A549 (cell line): Measurements from ENCODE around the gene LRRC71. TPM values are rescaled to one million over a fixed set of nuclear protein-coding genes. Genes with fewer than 3 reads are reported as not detected.

Experiments used
- ATAC-seq, 2 experiments: fragments of 200-7000 bp in 1 of 2; fragments of >200 bp in 1 of 2; cut with Nextera tagmentation in 1 of 2; cut with Tn5 transposase in 1 of 2; 3 replicates each; pipeline versions ENCODE4 v1.8.0 to v1.9.1; 2018 to 2020; ENCODE audit warnings: mild to moderate bottlenecking in 1 of 2, moderate library complexity in 1 of 2
- CTCF ChIA-PET: fragments of 300-600 bp; sonication (Branson Sonifier 250); formaldehyde crosslinking; extraction: SDS; loops from one replicate; lab custom pipeline; 2021; ENCODE audit warnings: antibody characterized with exemption, inconsistent platforms; lab: Yijun Ruan, JAX
- POLR2A ChIA-PET: fragments of 350-600 bp; formaldehyde crosslinking; extraction: SDS; loops from one replicate; lab custom pipeline; 2021; ENCODE audit warnings: antibody characterized with exemption, inconsistent platforms; lab: Yijun Ruan, JAX
- DNase-seq, 2 experiments: peaks; one replicate each; pipeline versions ENCODE4 v3.0.0 to v3.0.0-alpha.2; 2011 to 2016; ENCODE audit warnings: low read depth in 1 of 2, low spot score in 1 of 2
- FAIRE-seq: peaks from 2 replicates; lab custom pipeline; 2011; peaks lifted over from hg19 to GRCh38; lab: Jason Lieb, UNC
- H3K27ac ChIP-seq, 2 experiments: fragments of >200 bp; sonication (Bioruptor Twin); formaldehyde crosslinking; 3 replicates each; pipeline ENCODE4 v1.5.1; 2016 to 2017
- H3K4me1 ChIP-seq: fragments of >200 bp; sonication (Bioruptor Twin); formaldehyde crosslinking; 3 replicates; pipeline ENCODE4 v1.6.1; 2016
- H3K4me2 ChIP-seq: fragments of >200 bp; sonication (Bioruptor Twin); formaldehyde crosslinking; 3 replicates; pipeline ENCODE4 v1.6.1; 2016
- H3K4me3 ChIP-seq: fragments of >200 bp; sonication (Bioruptor Twin); formaldehyde crosslinking; 3 replicates; pipeline ENCODE4 v1.5.1; 2016
- H3K9me3 ChIP-seq: fragments of >200 bp; sonication (Bioruptor Twin); formaldehyde crosslinking; 3 replicates; pipeline ENCODE4 v1.6.1; 2016
- CHD4 ChIP-seq: fragments of 200-600 bp; sonication (generic); IDR thresholded peaks from 2 replicates; pipeline ENCODE4 v1.6.1; 2016; ENCODE audit warnings: antibody characterized with exemption, mild to moderate bottlenecking, borderline replicate concordance
- CTCF ChIP-seq: fragments of >200 bp; sonication (Bioruptor Twin); formaldehyde crosslinking; IDR thresholded peaks from 3 replicates; pipeline ENCODE4 v1.5.1; 2016
- E2F6 ChIP-seq: IDR thresholded peaks from 2 replicates; pipeline ENCODE4 v1.6.1; 2012; ENCODE audit warnings: low read depth, borderline replicate concordance
- ESRRA ChIP-seq: fragments of 150-350 bp; IDR thresholded peaks from 2 replicates; pipeline ENCODE4 v1.6.1; 2014; ENCODE audit warnings: mild to moderate bottlenecking, low read length, borderline replicate concordance
- FOXS1 ChIP-seq: fragments of 250-450 bp; sonication (Bioruptor Pico); IDR thresholded peaks from 2 replicates; pipeline ENCODE4 v1.5.0; 2020; ENCODE audit warnings: mild to moderate bottlenecking, moderate library complexity
- GATA3 ChIP-seq: IDR thresholded peaks from 2 replicates; pipeline ENCODE4 v1.6.1; 2012; ENCODE audit warnings: borderline replicate concordance
- HDAC2 ChIP-seq: fragments of 200-600 bp; sonication (generic); IDR thresholded peaks from 2 replicates; pipeline ENCODE4 v1.6.1; 2016
- HOXB13 ChIP-seq: fragments of 250-450 bp; sonication (Bioruptor Pico); IDR thresholded peaks from 2 replicates; pipeline ENCODE4 v1.5.0; 2020; ENCODE audit warnings: low read depth, mild to moderate bottlenecking, moderate library complexity
- JUN ChIP-seq, 2 experiments: fragments of >200 bp; sonication (Bioruptor Twin); formaldehyde crosslinking; IDR thresholded peaks; 2 replicates in 1 of 2; 3 replicates in 1 of 2; pipeline ENCODE4 v1.6.1; 2016 to 2017
- KDM1A ChIP-seq: fragments of 200-600 bp; sonication (generic); IDR thresholded peaks from 2 replicates; pipeline ENCODE4 v1.6.1; 2016; ENCODE audit warnings: low read depth, mild to moderate bottlenecking
- MAFK ChIP-seq: fragments of 450-650 bp; IDR thresholded peaks from 2 replicates; pipeline ENCODE4 v1.6.1; 2014; ENCODE audit not compliant: partially characterized antibody
- MAX ChIP-seq: IDR thresholded peaks from 2 replicates; pipeline ENCODE4 v1.6.1; 2012
- MAZ ChIP-seq: fragments of 150-350 bp; IDR thresholded peaks from 2 replicates; pipeline ENCODE4 v1.6.1; 2014; ENCODE audit warnings: antibody characterized with exemption, low read depth, low read length, borderline replicate concordance
- NFE2L2 ChIP-seq: fragments of 150-350 bp; conservative IDR thresholded peaks from 2 replicates; pipeline ENCODE4 v1.6.1; 2014; ENCODE audit warnings: low read length
- NR3C1 ChIP-seq: fragments of >200 bp; sonication (Bioruptor Twin); formaldehyde crosslinking; IDR thresholded peaks from 3 replicates; pipeline ENCODE4 v1.6.1; 2017
- PHF8 ChIP-seq: fragments of 200-600 bp; sonication (generic); IDR thresholded peaks from 2 replicates; pipeline ENCODE4 v1.6.1; 2016; ENCODE audit warnings: low read depth, mild to moderate bottlenecking, antibody characterized with exemption, moderate library complexity, borderline replicate concordance
- SMC3 ChIP-seq: fragments of >200 bp; sonication (Bioruptor Twin); formaldehyde crosslinking; IDR thresholded peaks from 3 replicates; pipeline ENCODE4 v1.6.1; 2018; ENCODE audit warnings: inconsistent platforms
- TP53 ChIP-seq: fragments of 250-450 bp; sonication (Bioruptor Pico); IDR thresholded peaks from 2 replicates; pipeline ENCODE4 v1.5.0; 2021; ENCODE audit warnings: mild to moderate bottlenecking, moderate library complexity
- ZFP36 ChIP-seq: fragments of 450-650 bp; IDR thresholded peaks from 2 replicates; pipeline ENCODE4 v1.6.1; 2014; ENCODE audit warnings: borderline replicate concordance; ENCODE audit not compliant: partially characterized antibody
- ZNF302 ChIP-seq: fragments of 250-450 bp; sonication (Bioruptor Pico); IDR thresholded peaks from 2 replicates; pipeline ENCODE4 v1.9.0; 2021; ENCODE audit warnings: inconsistent platforms, mild to moderate bottlenecking, moderate library complexity
- WGBS: methylation state at CpG from one replicate; pipeline ENCODE4 v1.1.6; 2017; ENCODE audit errors: missing lambda C conversion rate; 5-methylcytosine and 5-hydroxymethylcytosine counted together
- polyA plus RNA-seq, 4 experiments: library from polyadenylated mRNA; depleted of rRNA in 3 of 4; stranded (reverse); fragments of >200 nt; fragmentation: RNase III in 1 of 4; extraction: RNeasy Plus Mini Kit Qiagen cat#74134 plus additional on column Dnase treatment in 1 of 4; gene quantifications; 2 replicates in 3 of 4; 3 replicates in 1 of 4; pipeline ENCODE4 v1.2.3, GENCODE V29; 2011 to 2017

LRRC71 gene
- polyA plus RNA-seq, 2 of the 4 experiments (the other 2 are of a cell fraction), result 0.10 TPM; not detected in 1

- DNase-seq (no peak), ATAC-seq (no peak), FAIRE-seq (no peak)
- Histone ChIP-seq H3K9me3 (no peaks in the 10 kb centered on the region), H3K4me2 (no peak overlapping the region), H3K27ac (no peak overlapping the region), H3K4me3 (no peak overlapping the region), H3K4me1 (no peaks in the 10 kb centered on the region)
- CTCF ChIA-PET, result interaction anchor here (0.6 to 20.8 kb wide), 11 partner anchors 12 to 231 kb away, joined by 3 to 341 read pairs (median 15); partner anchors contain the start of genes INSRR, ISG20L2, LRRC71 and METTL25B
- POLR2A ChIA-PET, result no interaction called here
- 62% methylated on average over 13 of the region's 13 CpGs for WGBS
- TF ChIP-seq E2F6 (no peak), ZFP36 (peak; percentile 90)
Observed at GRCh38 chr1:156885880-156886355, 34.5 kb upstream of the LRRC71 start.

GRCh38 chr1:156886583-156887281 is 33.7 kb upstream of the LRRC71 start:
- ChIA-PET POLR2A (no interaction called here), CTCF (interaction anchor here (1.0 to 20.8 kb wide), 11 partner anchors 13 to 199 kb away, joined by 3 to 341 read pairs (median 30); partner anchors contain the start of genes INSRR, ISG20L2, LRRC71 and METTL25B)
- H3K4me1 ChIP-seq, result no peaks in the 10 kb centered on the region; the same call in 2 of the 3 replicates
- DNase-seq (no peak), ATAC-seq (no peak), FAIRE-seq (no peak)
- H3K4me2 ChIP-seq, result no peak overlapping the region
- no peaks in the 10 kb centered on the region for H3K9me3 ChIP-seq
- no peak overlapping the region for H3K27ac ChIP-seq
- no peak for TF ChIP-seq FOXS1
- no peak for TF ChIP-seq HOXB13 (CRISPR knock-in tag)
- no peak for TF ChIP-seq SMC3
- no peak for TF ChIP-seq NFE2L2
- no peak for TF ChIP-seq ZNF302 (CRISPR knock-in tag)
- TF ChIP-seq GATA3, result no peak
- TF ChIP-seq PHF8, result no peak
- no peak for TF ChIP-seq JUN (IDR thresholded peaks at IDR 0.05)
- no peak for TF ChIP-seq CTCF
- no peak for TF ChIP-seq ESRRA
- TF ChIP-seq KDM1A, result no peak
- TF ChIP-seq MAX, result no peak
- TF ChIP-seq HDAC2, result no peak
- TF ChIP-seq CHD4, result no peak
- 48% methylated on average over 6 of the region's 6 CpGs for WGBS
- no peak overlapping the region for H3K4me3 ChIP-seq

- no peak overlapping the region for H3K4me3 ChIP-seq
- TF ChIP-seq MAFK (no peak), TP53 (CRISPR knock-in tag) (no peak), CHD4 (no peak), NR3C1 (no peak), MAZ (no peak)
- ATAC-seq, result no peak
- no peaks in the 10 kb centered on the region for H3K9me3 ChIP-seq
- FAIRE-seq, result no peak
- POLR2A ChIA-PET, result no interaction called here
- CTCF ChIA-PET, result interaction anchor here (0.9 to 20.8 kb wide), 12 partner anchors 13 to 200 kb away, joined by 3 to 341 read pairs (median 69); partner anchors contain the start of genes INSRR, ISG20L2, LRRC71 and METTL25B
- H3K4me2 ChIP-seq, result no peak overlapping the region
- H3K4me1 ChIP-seq, result peaks cover 3% of the 10 kb centered on the region; the same call in 1 of the 3 replicates
- no peak for DNase-seq
- no peak overlapping the region for H3K27ac ChIP-seq
- WGBS, result 37% methylated on average over 3 of the region's 3 CpGs
Observed at GRCh38 chr1:156887317-156887716, 33.1 kb upstream of the LRRC71 start.
